Measurements from ENCODE around the gene SLC30A5.
"Not testable (repeated sequence)": the region's sequence is repeated elsewhere in the genome, so short reads cannot be mapped to it uniquely, and the experiment has no call there.

SLC30A5 gene

GRCh38 chr5:69130241-69130640, 36.4 kb downstream of the SLC30A5 start:
- Histone ChIP-seq H3K27ac (no peak overlapping the region), H3K36me3 (ENCODE audit: insufficient read depth) (no peaks in the 10 kb centered on the region), H3K4me3 (IDR thresholded peaks at IDR 0.05; ENCODE audit: insufficient read depth, low read depth, low read length) (no peak overlapping the region), H3K4me1 (ENCODE audit: low read depth, poor library complexity, severe bottlenecking) (no peaks in the 10 kb centered on the region), H3K27me3 (ENCODE audit: insufficient read depth, low read depth) (no peaks in the 10 kb centered on the region), H3K9ac (no peak overlapping the region), H3K4me2 (no peak overlapping the region), H2AFZ (ENCODE audit: low read depth) (no peak overlapping the region), H4K20me1 (ENCODE audit: insufficient read depth) (no peaks in the 10 kb centered on the region), H3K79me2 (ENCODE audit: insufficient read depth, low read depth) (no peaks in the 10 kb centered on the region)
- TF ChIP-seq CTCF (conservative IDR thresholded peaks at IDR 0.05; ENCODE audit: low read depth, low read length): no peak

- Histone ChIP-seq H4K20me1 (ENCODE audit: insufficient read depth) (no peaks in the 10 kb centered on the region), H3K4me3 (IDR thresholded peaks at IDR 0.05; ENCODE audit: insufficient read depth, low read depth, low read length) (no peak overlapping the region), H3K27me3 (ENCODE audit: insufficient read depth, low read depth) (no peaks in the 10 kb centered on the region), H3K79me2 (ENCODE audit: insufficient read depth, low read depth) (no peaks in the 10 kb centered on the region), H3K36me3 (ENCODE audit: insufficient read depth) (no peaks in the 10 kb centered on the region), H3K27ac (no peak overlapping the region), H3K9ac (no peak overlapping the region), H3K4me1 (ENCODE audit: low read depth, poor library complexity, severe bottlenecking) (no peaks in the 10 kb centered on the region), H3K4me2 (no peak overlapping the region), H2AFZ (ENCODE audit: low read depth) (no peak overlapping the region)
- TF ChIP-seq CTCF (conservative IDR thresholded peaks at IDR 0.05; ENCODE audit: low read depth, low read length): no peak
These were observed 37.5 kb downstream of the SLC30A5 start for GRCh38 chr5:69131304-69131703.

- H3K27ac ChIP-seq: no peak overlapping the region
- H3K79me2 ChIP-seq (ENCODE audit: insufficient read depth, low read depth): no peaks in the 10 kb centered on the region
- H4K20me1 ChIP-seq (ENCODE audit: insufficient read depth): no peaks in the 10 kb centered on the region
- no peak for TF ChIP-seq CTCF (conservative IDR thresholded peaks at IDR 0.05; ENCODE audit: low read depth, low read length)
- no peak overlapping the region for H3K4me3 ChIP-seq (IDR thresholded peaks at IDR 0.05; ENCODE audit: insufficient read depth, low read depth, low read length)
- no peaks in the 10 kb centered on the region for H3K27me3 ChIP-seq (ENCODE audit: insufficient read depth, low read depth)
- H3K9ac ChIP-seq: no peak overlapping the region
- H3K4me1 ChIP-seq (ENCODE audit: low read depth, poor library complexity, severe bottlenecking): no peaks in the 10 kb centered on the region
- no peak overlapping the region for H2AFZ ChIP-seq (ENCODE audit: low read depth)
- no peak overlapping the region for H3K4me2 ChIP-seq
- H3K36me3 ChIP-seq (ENCODE audit: insufficient read depth): no peaks in the 10 kb centered on the region
These were observed 40.3 kb downstream of the SLC30A5 start for GRCh38 chr5:69134126-69134525.

- Histone ChIP-seq H3K27ac (no peak overlapping the region), H4K20me1 (ENCODE audit: insufficient read depth) (no peaks in the 10 kb centered on the region), H3K79me2 (ENCODE audit: insufficient read depth, low read depth) (no peaks in the 10 kb centered on the region), H3K36me3 (ENCODE audit: insufficient read depth) (no peaks in the 10 kb centered on the region), H3K4me3 (IDR thresholded peaks at IDR 0.05; ENCODE audit: insufficient read depth, low read depth, low read length) (no peak overlapping the region), H2AFZ (ENCODE audit: low read depth) (no peak overlapping the region), H3K4me1 (ENCODE audit: low read depth, poor library complexity, severe bottlenecking) (no peaks in the 10 kb centered on the region), H3K27me3 (ENCODE audit: insufficient read depth, low read depth) (no peaks in the 10 kb centered on the region), H3K9ac (no peak overlapping the region), H3K4me2 (no peak overlapping the region)
- TF ChIP-seq CTCF (conservative IDR thresholded peaks at IDR 0.05; ENCODE audit: low read depth, low read length): no peak
These were observed 42.5 kb downstream of the SLC30A5 start for GRCh38 chr5:69136293-69136692.

DNA sequence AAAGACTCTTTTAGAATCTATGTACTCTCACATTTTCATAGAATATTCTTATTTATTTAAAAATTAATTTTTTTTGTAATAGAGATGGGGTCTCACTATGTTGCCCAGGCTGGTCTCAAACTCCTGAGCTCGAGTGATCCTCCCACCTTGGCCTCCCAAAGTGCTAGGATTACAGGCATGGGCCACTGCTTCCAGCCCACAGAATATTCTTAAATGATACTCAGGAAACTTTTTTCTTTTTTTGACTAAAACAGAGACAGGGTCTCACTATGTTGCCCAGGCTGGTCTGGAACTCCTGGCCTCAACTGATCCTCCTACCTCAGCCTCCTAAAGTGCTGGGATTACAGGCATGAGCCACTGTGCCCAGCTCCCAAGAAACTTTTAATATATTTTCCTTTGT, 43.4 kb downstream of the SLC30A5 start:
- H3K27ac ChIP-seq; H3K36me3 ChIP-seq (ENCODE audit: insufficient read depth); H3K27me3 ChIP-seq (ENCODE audit: insufficient read depth, low read depth); H2AFZ ChIP-seq (ENCODE audit: low read depth); H4K20me1 ChIP-seq (ENCODE audit: insufficient read depth); H3K4me3 ChIP-seq (IDR thresholded peaks at IDR 0.05; ENCODE audit: insufficient read depth, low read depth, low read length); H3K9ac ChIP-seq; H3K4me1 ChIP-seq (ENCODE audit: low read depth, poor library complexity, severe bottlenecking); H3K4me2 ChIP-seq; H3K79me2 ChIP-seq (ENCODE audit: insufficient read depth, low read depth): not testable (repeated sequence)
